ENCODE results near the gene FCRL6. TPM values are rescaled to one million over a fixed set of nuclear protein-coding genes. Genes with fewer than 3 reads are reported as not detected.
A peak's percentile ranks its signal among the peaks of the same experiment; 100 is the strongest.

Gene FCRL6
- polyA plus RNA-seq, 1 donor (not counting 4 experiments of a cell fraction or from before 2014, with no cell fraction given) = not detected

DNA sequence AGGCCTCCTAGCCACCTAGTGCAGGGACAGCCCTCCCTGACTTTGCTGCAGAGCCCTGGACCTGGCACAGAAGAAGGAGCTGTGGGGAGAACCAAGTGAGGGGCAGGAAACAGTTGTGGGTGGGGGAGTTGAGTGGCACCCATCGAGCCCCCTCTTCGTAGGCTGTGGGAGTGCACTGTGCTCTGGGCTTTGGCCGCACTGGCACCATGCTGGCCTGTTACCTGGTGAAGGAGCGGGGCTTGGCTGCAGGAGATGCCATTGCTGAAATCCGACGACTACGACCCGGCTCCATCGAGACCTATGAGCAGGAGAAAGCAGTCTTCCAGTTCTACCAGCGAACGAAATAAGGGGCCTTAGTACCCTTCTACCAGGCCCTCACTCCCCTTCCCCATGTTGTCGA lies 20.2 kb upstream of the FCRL6 start:
- H3K9me1 ChIP-seq (ENCODE audit: control insufficient read depth, extremely low read depth, insufficient read depth, low read length) = no peaks in the 10 kb centered on the region
- DNase-seq (ENCODE audit: low read depth, low spot score) = no peak

DNA sequence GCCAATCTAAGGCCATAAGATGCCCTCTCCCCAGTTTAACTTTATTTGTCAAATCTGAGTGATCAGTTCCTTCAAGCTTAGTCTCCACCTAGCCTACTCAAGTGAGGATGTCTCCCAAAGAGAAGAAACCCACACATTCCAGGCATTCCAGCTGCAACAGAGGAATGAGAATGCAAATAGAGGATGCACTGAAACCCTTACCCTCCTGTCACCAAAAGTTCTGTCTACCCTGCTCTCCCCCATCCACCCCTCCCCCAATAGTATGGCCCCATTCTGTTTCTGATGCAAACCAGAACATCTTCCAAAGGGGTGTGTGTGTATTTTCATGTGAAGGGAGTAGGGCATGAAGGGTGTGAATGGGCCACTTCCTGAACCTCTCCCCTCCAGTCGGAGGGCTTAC lies 18.4 kb upstream of the FCRL6 start:
- Histone ChIP-seq H3K4me1 (ENCODE audit: control insufficient read depth, extremely low read depth, insufficient read depth, low read length) (peaks cover 8% of the 10 kb centered on the region), H3K27me3 (ENCODE audit: control insufficient read depth, extremely low read depth, insufficient read depth, low read length) (no peaks in the 10 kb centered on the region), H3K4me2 (ENCODE audit: control insufficient read depth, extremely low read depth, insufficient read depth, low read depth, low read length) (no peak overlapping the region), H2AFZ (ENCODE audit: control insufficient read depth, low read length) (no peak overlapping the region), H4K20me1 (ENCODE audit: control insufficient read depth, extremely low read depth, insufficient read depth, low read length) (no peaks in the 10 kb centered on the region), H3K9ac (ENCODE audit: control insufficient read depth, extremely low read depth, insufficient read depth, low read length) (no peak overlapping the region), H3K9me3 (ENCODE audit: control insufficient read depth, low read depth, low read length) (no peaks in the 10 kb centered on the region), H3K36me3 (ENCODE audit: control insufficient read depth in 2 of 2, extremely low read depth in 1 of 2, insufficient read depth in 2 of 2, low read length in 2 of 2) (no peaks in the 10 kb centered on the region), H3K9me1 (ENCODE audit: control insufficient read depth, extremely low read depth, insufficient read depth, low read length) (no peaks in the 10 kb centered on the region), H3K79me2 (ENCODE audit: control insufficient read depth, insufficient read depth, low read length) (no peaks in the 10 kb centered on the region), H3K27ac (ENCODE audit: control insufficient read depth, insufficient read depth, low read length) (no peak overlapping the region), H3K4me3 (ENCODE audit: control insufficient read depth in 2 of 3, extremely low read depth in 1 of 3, insufficient read depth in 2 of 3, low read depth in 1 of 3, low read length in 3 of 3) (no peak overlapping the region)
- no peak for FAIRE-seq
- no peak for DNase-seq (ENCODE audit: low read depth, low spot score)
- no peak for TF ChIP-seq EZH2 (IDR thresholded peaks at IDR 0.05; ENCODE audit: low read length)
- TF ChIP-seq, protein P1, sequence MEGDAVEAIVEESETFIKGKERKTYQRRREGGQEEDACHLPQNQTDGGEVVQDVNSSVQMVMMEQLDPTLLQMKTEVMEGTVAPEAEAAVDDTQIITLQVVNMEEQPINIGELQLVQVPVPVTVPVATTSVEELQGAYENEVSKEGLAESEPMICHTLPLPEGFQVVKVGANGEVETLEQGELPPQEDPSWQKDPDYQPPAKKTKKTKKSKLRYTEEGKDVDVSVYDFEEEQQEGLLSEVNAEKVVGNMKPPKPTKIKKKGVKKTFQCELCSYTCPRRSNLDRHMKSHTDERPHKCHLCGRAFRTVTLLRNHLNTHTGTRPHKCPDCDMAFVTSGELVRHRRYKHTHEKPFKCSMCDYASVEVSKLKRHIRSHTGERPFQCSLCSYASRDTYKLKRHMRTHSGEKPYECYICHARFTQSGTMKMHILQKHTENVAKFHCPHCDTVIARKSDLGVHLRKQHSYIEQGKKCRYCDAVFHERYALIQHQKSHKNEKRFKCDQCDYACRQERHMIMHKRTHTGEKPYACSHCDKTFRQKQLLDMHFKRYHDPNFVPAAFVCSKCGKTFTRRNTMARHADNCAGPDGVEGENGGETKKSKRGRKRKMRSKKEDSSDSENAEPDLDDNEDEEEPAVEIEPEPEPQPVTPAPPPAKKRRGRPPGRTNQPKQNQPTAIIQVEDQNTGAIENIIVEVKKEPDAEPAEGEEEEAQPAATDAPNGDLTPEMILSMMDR (optimal IDR thresholded peaks at IDR 0.05 in 1 of 3, IDR thresholded peaks at IDR 0.05 in 1 of 3, conservative IDR thresholded peaks at IDR 0.05 in 1 of 3; ENCODE audit: extremely low read depth in 1 of 3, insufficient read depth in 2 of 3, low read length in 3 of 3) = no peak
- dilution Hi-C loops (cut with MboI; ENCODE audit: extremely low pct_ligation_motif_present, low sequenced_read_pairs) = loop anchor here (25.0 kb wide), 1 partner anchor 254 kb away; the partner anchor contains the start of gene PIGM

More for the DNA sequence above, 20.2 kb upstream of the FCRL6 start:
- TF ChIP-seq, protein P1 (optimal IDR thresholded peaks at IDR 0.05 in 1 of 3, IDR thresholded peaks at IDR 0.05 in 1 of 3, conservative IDR thresholded peaks at IDR 0.05 in 1 of 3; ENCODE audit: extremely low read depth in 1 of 3, insufficient read depth in 2 of 3, low read length in 3 of 3) = no peak
- TF ChIP-seq EZH2 (IDR thresholded peaks at IDR 0.05; ENCODE audit: low read length) = no peak
- no peak overlapping the region for H2AFZ ChIP-seq (ENCODE audit: control insufficient read depth, low read length)
- peak overlapping the region; percentile 59 for H3K4me2 ChIP-seq (ENCODE audit: control insufficient read depth, extremely low read depth, insufficient read depth, low read depth, low read length)
- H3K36me3 ChIP-seq (ENCODE audit: control insufficient read depth in 2 of 2, extremely low read depth in 1 of 2, insufficient read depth in 2 of 2, low read length in 2 of 2) = no peaks in the 10 kb centered on the region
- dilution Hi-C loops (cut with MboI; ENCODE audit: extremely low pct_ligation_motif_present, low sequenced_read_pairs) = loop anchor here (25.0 kb wide), 1 partner anchor 255 kb away; the partner anchor contains the start of gene PIGM
- H3K9me3 ChIP-seq (ENCODE audit: control insufficient read depth, low read depth, low read length) = no peaks in the 10 kb centered on the region
- no peaks in the 10 kb centered on the region for H4K20me1 ChIP-seq (ENCODE audit: control insufficient read depth, extremely low read depth, insufficient read depth, low read length)
- peak overlapping the region in 2 of 3 experiments; percentile 64 to 90 for H3K4me3 ChIP-seq (ENCODE audit: control insufficient read depth in 2 of 3, extremely low read depth in 1 of 3, insufficient read depth in 2 of 3, low read depth in 1 of 3, low read length in 3 of 3)
- H3K27me3 ChIP-seq (ENCODE audit: control insufficient read depth, extremely low read depth, insufficient read depth, low read length) = no peaks in the 10 kb centered on the region
- H3K4me1 ChIP-seq (ENCODE audit: control insufficient read depth, extremely low read depth, insufficient read depth, low read length) = peaks cover 6% of the 10 kb centered on the region
- no peak for FAIRE-seq
- no peak overlapping the region for H3K9ac ChIP-seq (ENCODE audit: control insufficient read depth, extremely low read depth, insufficient read depth, low read length)
- no peak overlapping the region for H3K27ac ChIP-seq (ENCODE audit: control insufficient read depth, insufficient read depth, low read length)
- H3K79me2 ChIP-seq (ENCODE audit: control insufficient read depth, insufficient read depth, low read length) = no peaks in the 10 kb centered on the region
